ENCODE measurements around the gene OTOF. TPM values are rescaled to one million over a fixed set of nuclear protein-coding genes. Genes with fewer than 3 reads are reported as not detected.
"Not testable (repeated sequence)": the region's sequence is repeated elsewhere in the genome, so short reads cannot be mapped to it uniquely, and the experiment has no call there.

OTOF gene
- polyA plus RNA-seq, 4 donors, result 0.07 to 0.27 (median 0.20) TPM

DNA sequence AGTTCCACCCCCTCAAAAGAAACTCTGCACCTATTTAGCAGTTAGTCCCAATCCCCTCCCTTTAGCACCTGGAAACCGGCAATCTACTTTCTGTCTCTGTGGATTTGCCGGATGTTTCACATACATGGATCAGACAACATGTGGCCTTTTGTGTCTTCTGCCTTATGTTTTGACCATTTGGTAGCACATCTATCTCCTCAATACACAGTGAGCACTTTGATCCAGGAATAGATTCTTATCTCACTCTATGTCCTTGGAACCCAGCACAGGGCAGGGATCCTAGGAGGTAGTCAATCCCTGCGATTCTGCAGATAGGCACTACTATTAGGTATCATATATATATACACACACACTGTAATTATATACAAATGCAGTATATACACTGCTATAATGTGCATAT is 3.8 kb upstream of the OTOF start:
- no peak for DNase-seq (ENCODE audit: low read depth in 4 of 4, low spot score in 3 of 4)

DNA sequence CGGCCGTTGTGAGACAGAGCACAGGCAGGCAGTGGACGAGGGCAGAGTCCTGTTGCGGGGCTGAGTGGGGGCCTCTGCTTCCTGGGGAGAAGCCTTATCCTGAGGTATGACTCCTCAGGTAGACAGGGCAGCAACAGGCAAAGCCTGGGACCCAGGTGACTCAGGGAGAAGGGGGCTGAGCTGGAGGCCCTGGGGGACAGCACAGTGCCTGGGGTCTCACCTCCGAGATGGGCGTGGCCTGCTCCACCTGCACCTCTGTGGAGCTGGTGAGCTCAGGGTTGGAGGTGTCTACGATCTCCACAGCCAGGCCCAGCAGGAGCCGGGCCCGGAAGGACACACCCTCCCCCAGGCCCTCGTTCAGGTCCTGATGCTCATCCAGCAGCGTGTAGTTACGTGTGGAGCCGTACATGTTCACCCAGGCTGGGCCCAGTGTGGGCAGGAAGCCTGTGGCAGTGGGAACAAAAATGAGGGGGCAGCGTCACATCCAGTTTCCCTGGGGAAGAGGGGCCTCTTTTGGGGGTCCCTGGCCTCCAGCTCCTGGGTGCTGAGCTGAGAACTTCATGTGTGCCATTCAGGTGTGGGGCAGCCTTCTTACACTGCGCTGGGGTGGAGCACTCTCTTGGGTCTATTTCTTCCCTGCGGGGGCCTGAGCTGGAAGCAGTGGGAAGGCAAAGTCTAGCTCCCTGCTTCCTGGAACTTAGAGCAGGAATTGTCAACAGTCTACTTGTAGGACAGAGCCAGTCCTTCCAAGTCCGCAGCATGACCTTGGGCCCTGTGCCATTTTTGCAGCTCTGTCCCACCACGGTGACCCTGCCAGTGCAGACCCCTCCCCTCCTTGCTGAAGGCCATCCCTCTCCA is 2.9 kb upstream of the OTOF start:
- DNase-seq (ENCODE audit: low read depth in 4 of 4, low spot score in 3 of 4), result no peak

DNA sequence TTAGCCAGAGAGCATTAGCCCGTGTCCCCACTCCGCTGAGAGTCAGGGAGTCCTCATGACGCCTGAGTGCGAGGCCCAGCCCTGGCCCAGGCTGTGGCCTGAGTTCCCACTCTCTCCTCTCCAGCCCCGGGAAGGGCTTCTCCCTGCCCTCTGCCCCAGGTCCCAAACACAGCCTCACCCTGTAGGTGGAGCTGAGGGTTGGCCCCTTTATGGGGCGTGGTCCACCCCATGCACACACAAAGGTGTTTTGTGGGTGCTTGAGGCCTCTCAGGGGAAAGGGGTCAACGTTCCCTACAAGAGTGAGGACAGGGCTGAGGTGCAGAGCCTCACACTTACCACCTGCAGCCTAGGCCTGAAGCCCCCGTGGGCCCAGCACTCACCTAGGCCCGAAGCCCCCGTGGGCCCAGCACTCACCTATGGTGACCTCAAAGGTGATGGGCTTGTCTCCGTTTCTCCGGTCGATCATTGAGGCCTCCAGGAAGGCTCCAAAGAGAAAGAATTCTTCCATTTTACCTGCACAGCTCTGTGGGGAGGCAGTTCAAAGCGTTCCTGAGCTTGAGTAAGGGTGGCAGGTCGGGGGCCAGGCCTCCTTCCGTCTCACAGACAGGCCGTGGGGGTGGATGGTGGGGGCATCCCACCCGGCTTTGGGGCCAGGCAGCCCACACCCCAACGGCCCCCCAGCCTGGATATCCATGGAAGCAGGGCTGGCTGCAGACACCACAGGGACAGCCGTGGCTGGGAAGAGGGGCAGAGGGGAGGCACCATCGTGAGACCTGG is 2.1 kb upstream of the OTOF start:
- no peak for DNase-seq (ENCODE audit: low read depth in 4 of 4, low spot score in 3 of 4)

DNA sequence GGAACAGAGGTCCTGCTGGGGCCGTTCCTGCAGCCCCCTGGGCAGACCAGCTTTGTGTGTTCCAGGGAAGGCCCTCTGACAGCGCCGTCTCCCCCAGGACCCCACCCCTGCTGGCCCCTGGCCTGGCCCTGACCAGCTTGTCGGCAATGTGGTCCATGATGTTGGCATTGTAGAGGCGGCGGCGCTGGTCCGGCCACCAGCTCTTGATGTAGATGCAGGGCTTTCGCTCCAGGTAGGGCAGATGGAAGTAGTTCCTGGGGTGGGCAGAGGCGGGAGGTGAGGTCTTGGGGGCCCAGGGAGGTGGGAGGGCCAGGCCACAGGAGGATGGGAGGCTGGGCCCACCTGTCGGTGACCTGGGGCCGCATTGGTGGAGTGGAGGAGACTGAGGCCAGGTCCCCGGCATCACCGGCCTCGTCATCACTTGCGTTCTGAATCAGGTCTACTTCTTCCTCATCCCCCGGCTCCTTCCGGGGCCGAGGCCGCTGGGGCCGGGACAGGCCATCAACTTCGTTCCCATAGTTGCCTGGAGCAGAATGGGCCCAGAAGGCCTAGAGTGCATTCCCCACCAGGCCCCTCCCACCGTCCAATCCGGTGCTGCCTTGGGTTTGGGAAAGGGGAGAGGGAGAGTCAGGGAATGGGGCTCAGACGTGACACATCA is 1.3 kb upstream of the OTOF start:
- DNase-seq (ENCODE audit: low read depth in 4 of 4, low spot score in 3 of 4), result no peak

DNA sequence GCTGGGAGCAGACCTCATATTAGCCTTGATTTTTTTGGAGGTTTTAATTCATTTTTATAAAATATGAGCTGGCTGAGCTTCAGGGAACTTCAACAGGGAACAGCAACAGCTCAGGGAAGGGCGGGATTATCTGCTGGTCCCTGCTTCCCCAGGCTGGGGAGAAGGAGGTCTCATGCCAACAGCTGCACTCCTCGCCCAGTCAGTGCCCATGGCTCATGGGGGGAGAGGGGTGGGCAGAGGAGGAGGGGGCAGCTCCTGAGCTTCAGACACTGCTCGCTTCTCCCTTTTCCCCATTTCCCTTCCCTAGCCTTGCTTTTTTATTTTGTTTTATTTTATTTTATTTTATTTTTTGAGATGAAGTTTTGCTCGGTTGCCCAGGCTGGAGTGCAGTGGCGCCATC is 442 bp upstream of the OTOF start:
- no peak for DNase-seq (ENCODE audit: low read depth in 4 of 4, low spot score in 3 of 4)

DNA sequence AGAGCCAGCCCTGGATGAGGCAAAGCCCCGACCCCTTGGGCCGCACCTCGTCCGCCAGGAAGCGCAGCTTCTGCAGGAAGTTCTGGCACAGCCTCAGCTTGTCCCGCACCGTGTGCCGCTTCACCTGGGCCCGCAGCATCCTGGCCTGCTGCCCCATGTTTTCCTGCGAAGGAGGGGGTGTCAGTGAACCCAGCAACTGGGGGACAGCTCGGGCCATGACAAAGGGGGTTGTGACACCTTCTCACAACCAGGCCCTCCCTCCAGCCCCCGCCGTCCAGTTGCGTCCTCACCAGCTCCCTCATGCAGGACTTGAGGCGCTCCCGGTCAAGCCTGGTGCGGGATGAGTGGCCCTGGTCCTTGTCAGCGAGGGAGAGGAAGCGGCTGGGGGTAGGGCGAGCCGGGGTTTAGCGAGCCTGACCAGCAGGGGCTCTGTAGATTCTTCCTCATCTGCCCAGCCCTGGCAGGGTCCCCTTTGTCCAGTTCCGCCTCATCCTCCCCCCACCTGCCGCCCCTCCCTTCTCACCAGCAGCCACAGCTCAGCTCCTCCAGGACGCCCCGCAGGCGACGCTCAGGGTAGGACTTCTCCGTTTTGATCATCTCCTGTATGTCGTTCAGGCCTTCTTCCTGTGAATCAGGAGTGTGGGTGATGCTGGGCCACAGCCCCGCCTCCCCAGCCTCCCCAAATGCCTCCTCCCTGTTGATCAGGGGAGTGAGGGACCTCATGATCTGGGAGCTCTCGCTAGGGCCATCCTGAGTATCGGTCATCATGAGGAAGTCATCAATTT is 606 bp downstream of the OTOF start:
- no peak for DNase-seq (ENCODE audit: low read depth in 4 of 4, low spot score in 3 of 4)

DNA sequence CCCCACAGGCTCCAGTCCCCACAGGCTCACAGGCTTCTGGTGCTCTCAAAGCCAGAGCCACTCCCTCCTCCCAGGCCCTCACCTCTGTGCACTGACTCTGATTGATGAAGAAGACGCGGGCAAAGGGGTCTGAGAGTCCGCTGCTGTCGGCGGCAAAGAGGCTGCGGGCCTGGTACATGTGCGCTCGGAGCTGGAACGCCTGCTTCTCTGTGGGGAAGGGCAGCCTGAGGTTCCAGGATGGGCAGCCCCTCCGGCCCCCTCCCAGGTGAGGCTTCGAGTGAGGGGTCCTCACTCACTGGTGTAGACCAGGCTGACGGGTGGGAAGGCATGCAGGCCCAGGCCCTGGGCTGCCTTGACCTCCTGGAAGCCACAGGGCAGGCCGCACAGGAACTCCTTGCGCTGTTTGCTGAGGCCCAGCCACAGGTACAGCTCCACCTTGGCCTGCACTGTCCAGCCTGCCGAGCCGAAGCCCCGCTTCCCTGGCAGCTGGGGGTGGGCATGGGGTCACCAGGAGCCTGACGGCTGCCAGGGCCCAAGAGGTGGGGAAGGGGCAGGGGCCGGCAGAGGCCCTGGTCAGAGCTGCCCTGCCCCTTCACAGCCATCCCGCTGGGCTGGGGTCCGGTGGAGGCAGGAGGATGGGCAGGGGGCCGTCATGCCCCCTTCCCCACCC is 2.0 kb downstream of the OTOF start:
- no peak for DNase-seq (ENCODE audit: low read depth in 4 of 4, low spot score in 3 of 4)

DNA sequence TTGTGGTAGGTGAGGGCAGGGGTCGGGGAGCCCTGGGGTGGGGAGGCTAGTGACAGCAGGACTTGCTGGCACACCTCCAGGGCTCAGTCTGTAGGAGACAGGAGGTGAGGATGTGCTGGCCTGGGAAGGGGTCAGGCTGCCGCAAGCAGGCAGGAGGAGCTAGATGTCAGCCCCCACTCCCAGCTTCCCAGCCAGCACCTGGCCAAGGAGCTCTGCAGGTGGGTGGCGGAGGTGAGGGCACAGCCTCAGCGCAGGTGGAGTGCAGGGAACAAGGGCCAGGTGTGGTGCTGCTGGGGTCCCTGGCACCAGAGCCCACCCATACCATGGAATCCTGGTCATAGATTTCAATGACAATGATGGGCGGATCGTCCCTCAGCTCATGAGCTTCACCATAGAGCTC is 2.9 kb downstream of the OTOF start:
- no peak for DNase-seq (ENCODE audit: low read depth in 4 of 4, low spot score in 3 of 4)

DNA sequence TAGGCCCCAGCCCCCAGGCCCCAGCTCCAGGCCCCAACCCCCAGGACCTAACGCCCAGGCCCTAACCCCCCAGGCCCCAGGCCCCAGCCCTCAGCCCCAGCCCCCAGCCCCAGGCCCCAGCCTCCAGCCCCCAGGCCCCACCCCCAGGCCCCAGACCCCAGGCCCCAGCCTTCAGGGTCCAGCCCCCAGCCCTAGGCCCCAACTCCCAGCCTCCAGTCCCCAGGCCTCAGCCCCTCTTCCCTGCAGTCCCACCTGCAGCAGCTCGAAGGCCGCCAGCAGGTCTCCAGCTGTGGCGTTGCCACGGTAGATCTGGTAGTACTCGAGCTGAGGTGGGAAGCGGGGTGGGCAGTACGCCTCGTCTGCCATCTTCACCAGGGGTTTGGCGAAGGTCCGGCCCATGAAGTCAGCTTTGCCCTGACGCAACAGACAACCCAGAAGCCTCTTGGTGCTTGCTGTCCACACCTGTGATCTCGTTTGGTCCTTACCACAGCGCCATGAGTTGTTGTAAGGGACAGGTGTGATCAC is 3.6 kb downstream of the OTOF start:
- no peak for DNase-seq (ENCODE audit: low read depth in 4 of 4, low spot score in 3 of 4)

DNA sequence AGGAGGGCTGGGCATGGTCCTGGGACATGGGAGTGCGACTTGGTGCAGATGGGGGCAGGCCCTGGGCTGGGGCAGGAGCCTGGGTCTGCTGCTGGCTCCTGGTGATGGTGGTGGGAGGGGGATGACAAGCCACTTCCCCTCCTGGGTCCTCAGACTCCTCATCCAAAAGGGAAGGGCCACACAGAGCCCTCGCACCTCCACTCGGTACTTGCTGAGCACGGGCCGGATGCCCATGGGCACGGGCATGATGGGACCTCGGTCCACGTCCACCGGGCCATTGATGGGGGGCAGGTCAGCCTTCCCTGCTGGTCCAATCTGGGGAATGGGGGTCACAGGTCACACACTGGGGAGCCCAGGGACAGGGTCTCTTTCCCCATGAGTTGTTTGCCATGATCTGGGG is 4.1 kb downstream of the OTOF start:
- DNase-seq (ENCODE audit: low read depth in 4 of 4, low spot score in 3 of 4), result no peak

DNA sequence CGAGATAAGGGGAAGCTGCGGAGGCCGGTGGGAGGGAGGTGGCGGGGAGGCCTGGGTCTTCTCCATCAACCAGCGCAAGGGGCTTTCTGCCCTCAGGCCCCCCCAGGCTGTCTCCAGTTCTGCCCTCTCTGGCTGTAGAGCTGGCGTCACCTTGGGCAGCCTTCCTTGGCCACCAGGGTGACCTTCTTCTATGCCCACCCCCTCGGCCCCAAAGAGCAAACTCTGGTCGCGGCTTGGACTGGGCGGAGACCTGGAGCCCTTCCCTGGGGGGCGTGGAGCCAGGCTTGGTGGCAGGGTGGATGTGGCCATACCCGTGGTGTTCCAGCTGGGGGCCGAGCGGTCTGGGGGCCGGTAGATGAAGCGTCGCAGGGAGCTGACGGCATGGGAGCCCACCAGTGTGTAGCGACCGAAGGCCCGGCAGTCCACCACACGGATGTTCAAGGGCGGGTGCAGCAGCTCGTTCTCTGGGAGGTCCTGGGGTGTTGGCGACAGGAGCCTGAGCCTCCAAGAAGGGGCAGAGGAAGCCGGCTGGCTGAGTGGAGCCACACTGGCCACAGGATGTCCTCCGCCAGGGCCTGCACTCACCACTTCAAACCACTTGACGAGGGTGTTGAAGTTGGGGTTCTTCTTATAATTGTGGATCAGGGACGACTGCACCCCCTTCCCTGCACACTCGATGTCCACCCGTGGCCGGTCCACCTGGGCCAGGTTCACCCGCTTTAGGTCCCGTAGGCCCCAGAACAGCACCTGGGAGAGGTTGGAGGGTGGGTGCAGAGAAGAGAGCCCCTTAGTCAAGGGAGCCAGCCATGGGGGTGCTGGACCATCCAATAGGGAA is 4.9 kb downstream of the OTOF start:
- DNase-seq (ENCODE audit: low read depth in 4 of 4, low spot score in 3 of 4), result no peak

DNA sequence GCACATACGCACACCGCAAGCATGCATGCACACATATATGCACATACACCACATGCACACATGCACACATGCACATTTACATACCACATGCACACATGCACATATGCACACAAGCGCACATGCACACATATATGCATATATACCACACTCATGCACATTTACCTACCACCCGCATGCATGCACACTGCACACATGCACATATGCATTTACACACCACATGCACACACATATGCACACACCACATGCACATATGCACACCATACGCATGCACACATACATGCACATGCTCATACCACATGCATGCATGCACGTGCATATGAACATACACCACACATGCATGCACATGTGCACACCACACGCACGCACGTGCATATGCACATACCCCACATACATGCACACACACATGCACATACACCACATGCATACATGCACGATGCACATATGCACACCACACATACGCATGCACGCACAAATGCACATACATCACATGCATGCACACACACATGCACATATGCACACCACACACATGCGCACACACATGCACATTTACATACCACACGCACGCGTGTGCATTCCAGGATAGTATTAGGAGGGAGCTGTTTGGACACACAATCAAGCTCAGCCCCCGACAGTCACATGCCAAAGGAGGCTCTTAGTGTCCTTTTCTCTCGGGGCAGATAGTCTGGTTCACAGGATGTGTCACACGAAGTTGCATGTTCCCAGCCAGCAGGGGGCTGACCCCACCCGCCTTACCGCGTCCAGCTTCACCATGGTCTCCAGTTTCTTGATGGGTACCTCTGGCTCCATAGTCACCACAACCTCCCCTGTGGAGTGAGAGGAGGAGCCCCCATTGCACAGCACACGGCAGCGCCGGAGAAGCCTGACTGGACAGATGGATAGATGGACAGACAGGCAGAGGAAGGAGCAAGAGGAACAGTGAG is 5.9 kb downstream of the OTOF start:
- no peak for DNase-seq (ENCODE audit: low read depth in 4 of 4, low spot score in 3 of 4)

DNA sequence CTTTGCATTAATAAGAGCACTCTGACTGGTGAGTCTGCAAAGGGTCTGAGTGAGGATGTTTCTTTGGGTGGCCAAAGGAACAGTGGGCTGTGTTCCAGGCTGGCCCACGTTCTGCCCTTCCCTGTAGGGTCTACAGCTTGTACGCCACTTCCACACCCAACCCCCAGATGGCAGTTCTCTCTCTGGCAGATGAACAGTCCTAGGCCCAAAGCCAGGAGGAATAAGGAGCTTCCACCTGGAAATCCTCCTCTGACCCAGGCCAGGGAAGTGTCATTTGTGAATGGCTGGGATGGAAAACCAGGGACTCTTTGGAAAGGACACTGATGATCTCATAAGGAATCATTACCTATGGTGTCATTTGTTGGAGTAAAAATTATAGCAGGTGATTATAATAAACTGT is 6.6 kb downstream of the OTOF start:
- no peak for DNase-seq (ENCODE audit: low read depth in 4 of 4, low spot score in 3 of 4)

DNA sequence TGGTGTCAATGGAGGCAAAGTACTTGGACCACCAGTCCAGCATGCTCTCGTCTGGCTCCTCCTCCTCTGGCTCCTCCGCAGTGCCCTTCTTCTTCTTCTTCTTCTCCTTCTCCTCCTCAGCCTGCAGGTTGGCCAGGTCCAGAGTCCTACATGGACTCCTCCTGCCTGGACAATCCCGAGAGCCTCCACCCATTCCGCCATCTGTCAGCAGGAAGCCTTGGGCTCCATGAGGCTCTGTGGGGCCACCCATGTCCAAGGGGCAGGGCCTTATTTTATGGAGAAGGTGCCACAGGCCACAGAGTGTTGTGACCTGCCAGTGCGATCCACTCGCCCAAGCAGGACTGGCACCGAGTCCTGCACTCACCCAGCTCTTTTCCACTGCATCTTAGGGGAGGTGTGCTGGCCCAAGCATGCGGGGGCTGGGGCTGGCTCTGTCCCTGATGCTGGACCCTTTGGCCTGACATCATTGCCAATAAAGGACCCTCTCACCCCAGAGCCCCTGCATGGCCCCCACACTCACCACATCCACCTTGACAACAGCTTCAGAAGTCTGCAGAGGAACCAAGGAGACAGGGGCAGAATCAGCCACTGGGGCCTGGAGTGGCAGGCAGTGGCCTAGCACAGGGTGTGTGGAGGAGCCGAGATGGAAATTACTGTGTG is 7.2 kb downstream of the OTOF start:
- no peak for DNase-seq (ENCODE audit: low read depth in 4 of 4, low spot score in 3 of 4)

DNA sequence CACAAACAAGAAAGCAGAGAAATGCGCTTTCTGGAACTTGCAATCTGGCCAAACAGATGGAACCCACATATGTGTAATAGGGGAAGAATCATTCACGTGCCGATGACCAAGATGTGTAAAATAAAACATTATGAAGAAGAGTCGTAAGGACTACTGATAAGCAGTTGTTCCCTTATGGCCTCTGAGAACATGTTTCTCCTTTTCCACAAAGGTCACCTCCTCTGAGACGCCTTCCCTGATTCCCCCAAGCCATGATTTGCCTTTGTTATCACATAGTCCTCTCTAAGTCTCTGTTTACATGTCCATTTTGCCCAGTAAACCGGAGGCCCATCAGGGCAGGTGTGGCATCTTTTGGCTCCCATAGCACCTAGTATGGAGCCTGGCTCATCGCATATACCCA is 8.0 kb downstream of the OTOF start:
- no peak for DNase-seq (ENCODE audit: low read depth in 4 of 4, low spot score in 3 of 4)

DNA sequence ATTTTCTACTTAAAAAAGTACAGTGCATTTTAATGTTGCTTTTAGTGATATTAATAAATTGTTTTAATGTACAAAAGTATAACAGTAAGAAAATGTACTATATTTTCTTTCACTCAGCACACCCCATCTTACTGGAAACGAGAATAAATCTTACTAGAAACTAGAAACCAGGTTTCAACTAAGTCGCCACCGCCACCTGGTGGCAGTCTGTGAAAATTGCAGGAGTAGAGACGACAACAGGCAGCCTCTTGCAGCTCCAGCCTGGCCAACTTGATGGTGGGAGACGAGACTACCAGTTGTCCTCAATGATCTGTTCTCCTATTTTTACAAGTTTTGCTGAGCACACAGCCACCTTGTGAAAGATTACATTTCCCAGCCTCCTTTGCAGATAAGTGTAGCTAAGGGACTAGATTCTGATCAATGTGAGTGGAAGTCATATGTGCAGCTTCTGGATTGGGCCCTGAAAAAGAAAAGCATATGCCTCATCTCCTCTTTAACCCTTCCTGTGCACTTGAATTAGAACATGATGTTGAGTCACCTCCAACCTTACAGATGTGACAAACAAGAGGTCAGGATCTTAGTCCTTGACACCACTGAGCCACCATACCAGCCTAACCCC is 8.7 kb downstream of the OTOF start:
- no peak for DNase-seq (ENCODE audit: low read depth in 4 of 4, low spot score in 3 of 4)

DNA sequence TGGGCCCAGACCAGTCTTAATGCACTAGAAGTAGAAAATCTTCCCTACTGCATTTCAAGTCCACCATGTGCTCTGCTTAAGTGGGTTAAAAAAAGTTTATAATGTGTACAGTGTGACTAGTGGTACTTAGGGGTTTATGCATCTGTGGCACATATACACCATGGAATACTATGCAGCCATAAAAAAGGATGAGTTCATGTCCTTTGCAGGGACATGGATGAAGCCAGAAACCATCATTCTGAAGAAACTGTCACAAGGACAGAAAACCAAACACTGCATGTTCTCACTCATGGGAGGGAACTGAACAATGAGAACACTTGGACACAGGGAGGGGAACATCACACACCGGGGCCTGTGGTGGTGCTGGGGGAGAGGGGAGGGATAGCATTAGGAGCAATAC is 9.4 kb downstream of the OTOF start:
- not testable (repeated sequence) for DNase-seq (ENCODE audit: low read depth in 4 of 4, low spot score in 3 of 4)
